ENCODE data around the gene ICAM3.
A peak's percentile ranks its signal among the peaks of the same experiment; 100 is the strongest.
"Not testable (repeated sequence)": the region's sequence is repeated elsewhere in the genome, so short reads cannot be mapped to it uniquely, and the experiment has no call there.

ICAM3 gene

DNA sequence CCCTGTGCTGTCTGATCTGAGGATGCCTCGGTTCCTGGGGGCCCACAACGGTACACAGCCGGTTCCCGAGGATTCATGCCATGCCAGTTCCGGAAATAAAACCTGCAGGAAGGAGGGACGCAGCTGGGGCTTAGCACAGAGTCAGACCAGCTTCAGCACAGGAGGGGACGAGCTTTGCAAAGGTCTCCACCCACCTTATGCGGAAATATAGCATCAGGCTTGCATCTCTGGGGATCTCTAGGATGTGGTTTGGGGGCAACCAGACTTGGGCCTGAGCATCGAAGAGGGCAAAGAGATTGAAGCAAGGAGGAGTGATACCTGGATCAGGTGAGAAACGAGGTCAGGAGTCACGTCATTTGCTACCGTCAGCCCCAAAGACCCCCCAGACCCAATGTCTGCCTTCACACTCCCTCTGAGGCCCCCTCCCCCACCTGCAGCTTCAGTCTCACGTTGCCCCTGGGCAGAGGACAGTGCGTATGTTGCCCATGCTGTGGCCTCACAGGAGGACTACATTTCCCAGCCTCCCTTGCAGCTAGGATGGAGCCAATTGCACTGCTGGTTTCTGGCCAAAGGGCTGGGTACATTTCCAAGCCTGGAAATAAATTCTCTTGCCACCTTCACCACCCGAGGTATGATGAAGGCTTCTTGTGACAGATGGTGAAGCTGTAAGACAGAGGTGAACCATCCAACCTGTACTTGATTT is 28.8 kb upstream of the ICAM3 start:
- no peak overlapping the region for H3K9ac ChIP-seq (ENCODE audit: low read length)
- no peaks in the 10 kb centered on the region for H3K9me3 ChIP-seq (ENCODE audit: control insufficient read depth, insufficient read depth, low read depth, low read length)
- H3K27ac ChIP-seq (ENCODE audit: low read depth, low read length) = no peak overlapping the region
- no peaks in the 10 kb centered on the region for H3K27me3 ChIP-seq (ENCODE audit: control insufficient read depth, insufficient read depth, low read length)
- H3K4me3 ChIP-seq (ENCODE audit: low read depth, low read length) = no peak overlapping the region
- no peaks in the 10 kb centered on the region for H3K4me1 ChIP-seq (ENCODE audit: control insufficient read depth, insufficient read depth, low read length)
- H3K36me3 ChIP-seq (ENCODE audit: control insufficient read depth, insufficient read depth, low read length) = peaks cover 46% of the 10 kb centered on the region

DNA sequence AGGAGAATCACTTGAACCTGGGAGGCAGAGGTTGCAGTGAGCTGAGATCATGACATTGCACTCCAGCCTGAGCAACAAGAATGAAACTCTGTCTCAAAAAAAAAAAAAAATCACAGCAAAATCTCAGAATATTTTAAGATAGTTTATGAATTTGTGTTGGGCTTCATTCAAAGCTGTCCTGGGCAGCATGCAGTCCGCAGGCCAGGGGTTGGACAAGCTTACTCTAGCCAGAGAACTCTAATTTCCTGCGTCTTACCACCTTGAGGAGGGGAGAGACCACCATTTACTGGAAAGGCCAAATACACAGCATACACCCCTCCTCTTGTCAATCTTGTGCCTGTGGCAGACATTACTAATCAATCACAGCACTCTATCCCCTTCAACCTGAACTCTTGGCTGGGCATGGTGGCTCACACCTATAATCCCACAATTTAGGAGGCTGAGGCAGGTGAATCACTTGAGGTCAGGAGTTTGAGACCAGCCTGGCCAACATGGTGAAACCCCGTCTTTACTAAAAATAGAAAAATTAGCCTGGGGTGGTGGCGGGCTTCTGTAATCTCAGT is 27.6 kb upstream of the ICAM3 start:
- H3K27me3 ChIP-seq (ENCODE audit: control insufficient read depth, insufficient read depth, low read length); H3K27ac ChIP-seq (ENCODE audit: low read depth, low read length); H3K9me3 ChIP-seq (ENCODE audit: control insufficient read depth, insufficient read depth, low read depth, low read length); H3K9ac ChIP-seq (ENCODE audit: low read length); H3K4me3 ChIP-seq (ENCODE audit: low read depth, low read length); H3K4me1 ChIP-seq (ENCODE audit: control insufficient read depth, insufficient read depth, low read length): not testable (repeated sequence)
- H3K36me3 ChIP-seq (ENCODE audit: control insufficient read depth, insufficient read depth, low read length) = peaks cover 53% of the 10 kb centered on the region

DNA sequence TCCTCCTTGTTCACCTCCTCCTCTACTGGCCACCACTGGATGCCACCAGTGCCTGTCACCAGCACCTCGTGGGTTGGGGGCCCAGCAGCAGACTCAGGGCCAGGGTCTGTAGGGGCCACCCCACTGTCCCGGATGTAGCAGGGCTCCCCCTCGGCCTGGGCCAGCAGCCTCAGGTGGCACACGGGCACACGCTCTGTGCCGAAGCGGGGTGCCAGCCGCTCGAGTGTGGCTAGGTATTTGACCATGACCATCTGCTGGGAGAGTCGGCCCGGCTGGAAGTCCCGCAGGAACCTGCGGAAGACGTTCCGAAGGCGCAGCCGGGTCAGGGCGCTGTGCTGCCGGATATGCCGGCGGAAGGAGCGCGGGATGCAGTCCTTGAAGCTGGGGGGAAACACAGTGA is 26.1 kb upstream of the ICAM3 start:
- Histone ChIP-seq H3K27ac (ENCODE audit: low read depth, low read length) (no peak overlapping the region), H3K36me3 (ENCODE audit: control insufficient read depth, insufficient read depth, low read length) (peaks cover 61% of the 10 kb centered on the region), H3K27me3 (ENCODE audit: control insufficient read depth, insufficient read depth, low read length) (no peaks in the 10 kb centered on the region), H3K9ac (ENCODE audit: low read length) (no peak overlapping the region), H3K4me1 (ENCODE audit: control insufficient read depth, insufficient read depth, low read length) (no peaks in the 10 kb centered on the region), H3K9me3 (ENCODE audit: control insufficient read depth, insufficient read depth, low read depth, low read length) (no peaks in the 10 kb centered on the region), H3K4me3 (ENCODE audit: low read depth, low read length) (no peak overlapping the region)

DNA sequence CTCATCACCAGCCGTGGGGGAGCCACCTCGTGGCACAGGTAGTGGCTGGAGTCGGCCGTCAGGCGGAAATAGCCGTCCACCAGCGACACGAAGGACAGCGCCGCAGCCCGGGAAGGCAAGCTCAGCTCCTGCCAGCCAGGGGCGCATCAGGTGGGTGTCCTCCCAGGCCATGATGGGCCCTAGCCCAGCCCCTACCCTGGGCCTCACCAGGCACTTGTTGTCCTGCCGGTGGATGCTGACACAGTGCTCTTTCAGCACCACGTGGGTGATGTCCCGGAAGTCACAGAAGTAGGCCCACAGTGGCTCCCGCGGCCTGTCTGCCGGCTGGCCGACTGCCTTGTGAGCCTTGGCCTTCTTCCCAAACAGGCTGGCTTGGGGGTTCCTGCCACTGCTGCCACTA is 25.2 kb upstream of the ICAM3 start:
- Histone ChIP-seq H3K4me1 (ENCODE audit: control insufficient read depth, insufficient read depth, low read length) (no peaks in the 10 kb centered on the region), H3K27me3 (ENCODE audit: control insufficient read depth, insufficient read depth, low read length) (no peaks in the 10 kb centered on the region), H3K27ac (ENCODE audit: low read depth, low read length) (no peak overlapping the region), H3K4me3 (ENCODE audit: low read depth, low read length) (no peak overlapping the region), H3K9me3 (ENCODE audit: control insufficient read depth, insufficient read depth, low read depth, low read length) (no peaks in the 10 kb centered on the region), H3K36me3 (ENCODE audit: control insufficient read depth, insufficient read depth, low read length) (peaks cover 61% of the 10 kb centered on the region), H3K9ac (ENCODE audit: low read length) (no peak overlapping the region)

DNA sequence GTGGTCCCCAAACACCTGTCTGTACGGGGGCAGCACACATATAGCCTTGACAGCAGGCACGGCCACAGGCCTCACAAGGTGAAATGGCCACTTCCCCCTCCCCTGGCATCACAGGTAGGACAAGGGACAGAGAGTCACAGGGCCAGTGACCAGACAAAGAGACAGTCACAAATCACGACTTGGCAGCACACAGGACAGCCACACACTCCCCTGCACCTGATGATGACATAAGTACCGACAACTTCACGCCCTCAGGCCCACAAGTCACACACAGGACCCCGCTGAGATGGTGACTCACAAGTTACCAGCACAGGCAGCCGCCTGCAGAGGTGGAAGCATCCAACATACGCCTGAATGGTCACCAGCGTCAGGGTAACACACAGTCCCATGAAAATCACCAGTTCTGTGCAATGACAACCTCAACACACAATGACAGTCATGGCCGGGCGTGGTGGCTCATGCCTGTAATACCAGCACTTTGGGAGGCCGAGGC is 24.4 kb upstream of the ICAM3 start:
- H3K9ac ChIP-seq (ENCODE audit: low read length) = peak overlapping the region; percentile 6
- no peak overlapping the region for H3K27ac ChIP-seq (ENCODE audit: low read depth, low read length)
- no peak overlapping the region for H3K4me3 ChIP-seq (ENCODE audit: low read depth, low read length)
- H3K9me3 ChIP-seq (ENCODE audit: control insufficient read depth, insufficient read depth, low read depth, low read length) = no peaks in the 10 kb centered on the region
- peaks cover 65% of the 10 kb centered on the region for H3K36me3 ChIP-seq (ENCODE audit: control insufficient read depth, insufficient read depth, low read length)
- no peaks in the 10 kb centered on the region for H3K27me3 ChIP-seq (ENCODE audit: control insufficient read depth, insufficient read depth, low read length)
- no peaks in the 10 kb centered on the region for H3K4me1 ChIP-seq (ENCODE audit: control insufficient read depth, insufficient read depth, low read length)

DNA sequence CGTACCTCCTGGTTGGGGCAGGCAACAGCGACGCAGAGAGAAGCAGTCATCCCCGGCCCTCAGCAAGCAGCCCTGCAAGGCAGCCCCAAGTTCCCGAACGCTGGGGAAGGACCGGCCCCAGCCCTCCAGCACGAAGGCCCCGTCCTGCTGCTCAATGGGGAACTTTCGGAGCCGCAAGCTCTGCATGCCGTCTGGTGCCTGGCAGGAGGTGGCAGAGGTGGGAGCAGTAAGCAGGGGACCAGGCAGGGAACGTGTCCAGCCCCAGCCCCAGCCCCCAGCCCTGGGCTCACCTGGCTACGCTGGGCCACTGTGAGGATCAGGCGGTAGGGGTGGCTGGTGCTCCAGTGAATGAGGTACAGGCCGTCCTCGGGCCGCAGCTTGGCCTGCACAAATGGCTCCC is 22.8 kb upstream of the ICAM3 start:
- H3K36me3 ChIP-seq (ENCODE audit: control insufficient read depth, insufficient read depth, low read length) = peaks cover 61% of the 10 kb centered on the region
- no peak overlapping the region for H3K9ac ChIP-seq (ENCODE audit: low read length)
- no peak overlapping the region for H3K4me3 ChIP-seq (ENCODE audit: low read depth, low read length)
- no peak overlapping the region for H3K27ac ChIP-seq (ENCODE audit: low read depth, low read length)
- H3K27me3 ChIP-seq (ENCODE audit: control insufficient read depth, insufficient read depth, low read length) = no peaks in the 10 kb centered on the region
- H3K9me3 ChIP-seq (ENCODE audit: control insufficient read depth, insufficient read depth, low read depth, low read length) = no peaks in the 10 kb centered on the region
- no peaks in the 10 kb centered on the region for H3K4me1 ChIP-seq (ENCODE audit: control insufficient read depth, insufficient read depth, low read length)

DNA sequence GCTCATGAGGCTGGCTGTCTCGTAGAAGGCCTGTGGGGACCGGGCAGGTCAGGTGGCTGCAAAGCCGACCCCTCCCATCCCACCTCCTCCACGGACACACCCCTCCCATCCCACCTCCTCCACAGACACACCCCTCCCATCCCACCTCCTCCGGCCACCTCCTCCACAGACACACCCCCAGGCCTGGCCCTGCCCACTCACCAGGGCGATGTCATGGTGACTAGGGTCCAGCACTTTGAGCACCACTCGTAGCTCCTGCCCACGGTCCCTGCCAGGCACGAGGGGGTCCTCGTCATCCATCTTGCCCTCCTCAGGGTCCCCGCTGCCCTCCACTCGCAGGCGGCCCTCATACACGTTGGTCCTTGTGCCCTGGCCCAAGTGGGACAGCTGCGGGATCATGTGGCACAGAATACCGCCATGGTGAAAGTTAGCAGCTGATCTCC is 22.2 kb upstream of the ICAM3 start:
- no peak overlapping the region for H3K9ac ChIP-seq (ENCODE audit: low read length)
- peaks cover 60% of the 10 kb centered on the region for H3K36me3 ChIP-seq (ENCODE audit: control insufficient read depth, insufficient read depth, low read length)
- H3K9me3 ChIP-seq (ENCODE audit: control insufficient read depth, insufficient read depth, low read depth, low read length) = no peaks in the 10 kb centered on the region

DNA sequence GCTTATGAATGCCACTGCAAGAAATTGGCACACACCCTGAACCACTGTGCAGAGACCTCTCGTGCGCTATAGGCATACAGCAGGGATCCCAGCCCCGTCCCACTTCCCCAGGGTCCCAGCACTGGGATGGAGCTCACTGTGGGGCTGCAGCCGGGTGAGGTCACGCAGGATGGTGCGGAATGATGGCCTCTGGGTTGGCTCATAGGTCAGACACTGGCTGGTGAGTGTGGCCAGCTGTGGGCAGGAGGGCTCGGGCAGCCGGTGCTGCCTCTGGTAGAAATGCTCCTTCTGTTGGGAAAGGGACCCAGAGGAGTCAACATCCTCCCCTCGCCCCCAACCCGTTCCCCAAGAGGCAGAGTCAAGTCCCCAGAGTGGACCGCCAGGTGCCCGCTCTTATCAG is 17.0 kb upstream of the ICAM3 start:
- Histone ChIP-seq H3K27ac (ENCODE audit: low read depth, low read length) (no peak overlapping the region), H3K9ac (ENCODE audit: low read length) (no peak overlapping the region), H3K4me1 (ENCODE audit: control insufficient read depth, insufficient read depth, low read length) (peaks cover 3% of the 10 kb centered on the region), H3K27me3 (ENCODE audit: control insufficient read depth, insufficient read depth, low read length) (no peaks in the 10 kb centered on the region), H3K9me3 (ENCODE audit: control insufficient read depth, insufficient read depth, low read depth, low read length) (no peaks in the 10 kb centered on the region), H3K36me3 (ENCODE audit: control insufficient read depth, insufficient read depth, low read length) (peaks cover 21% of the 10 kb centered on the region), H3K4me3 (ENCODE audit: low read depth, low read length) (no peak overlapping the region)

More for the DNA sequence above, 22.2 kb upstream of the ICAM3 start:
- H3K4me1 ChIP-seq (ENCODE audit: control insufficient read depth, insufficient read depth, low read length) = no peaks in the 10 kb centered on the region
- no peak overlapping the region for H3K4me3 ChIP-seq (ENCODE audit: low read depth, low read length)
- H3K27ac ChIP-seq (ENCODE audit: low read depth, low read length) = no peak overlapping the region
- no peaks in the 10 kb centered on the region for H3K27me3 ChIP-seq (ENCODE audit: control insufficient read depth, insufficient read depth, low read length)

DNA sequence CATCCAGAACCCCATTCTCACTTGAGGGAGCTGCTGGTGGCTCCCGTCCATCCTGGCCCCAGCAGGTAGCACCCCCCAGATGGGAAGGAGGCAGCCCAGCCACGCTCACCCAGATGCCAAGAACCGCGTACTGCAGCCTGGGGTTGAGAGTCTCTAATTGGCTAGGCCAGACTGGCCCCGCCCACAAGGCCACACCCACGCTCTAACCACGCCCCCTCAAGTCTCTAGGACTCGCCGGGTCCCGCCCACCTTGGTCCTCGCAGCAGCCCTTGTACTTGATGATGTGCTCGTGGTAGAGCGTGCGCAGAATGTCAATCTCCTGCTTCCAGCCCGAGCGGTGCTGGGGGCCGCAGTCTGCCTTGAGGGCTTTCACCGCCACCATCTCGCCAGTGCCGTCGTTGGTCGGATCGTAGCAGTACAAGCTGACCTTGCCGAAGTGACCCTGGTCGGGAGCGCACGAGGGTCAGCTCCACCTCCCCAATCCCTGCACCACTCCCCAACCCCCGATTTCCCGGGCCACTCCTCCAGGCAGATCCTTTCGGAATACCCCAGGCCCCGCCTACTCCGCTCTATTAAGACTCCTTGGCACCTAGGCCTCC is 14.5 kb upstream of the ICAM3 start:
- Histone ChIP-seq H3K9me3 (ENCODE audit: control insufficient read depth, insufficient read depth, low read depth, low read length) (no peaks in the 10 kb centered on the region), H3K27ac (ENCODE audit: low read depth, low read length) (no peak overlapping the region), H3K4me3 (ENCODE audit: low read depth, low read length) (peak overlapping the region; percentile 65), H3K27me3 (ENCODE audit: control insufficient read depth, insufficient read depth, low read length) (no peaks in the 10 kb centered on the region), H3K4me1 (ENCODE audit: control insufficient read depth, insufficient read depth, low read length) (peaks cover 3% of the 10 kb centered on the region), H3K9ac (ENCODE audit: low read length) (no peak overlapping the region), H3K36me3 (ENCODE audit: control insufficient read depth, insufficient read depth, low read length) (peaks cover 21% of the 10 kb centered on the region)

DNA sequence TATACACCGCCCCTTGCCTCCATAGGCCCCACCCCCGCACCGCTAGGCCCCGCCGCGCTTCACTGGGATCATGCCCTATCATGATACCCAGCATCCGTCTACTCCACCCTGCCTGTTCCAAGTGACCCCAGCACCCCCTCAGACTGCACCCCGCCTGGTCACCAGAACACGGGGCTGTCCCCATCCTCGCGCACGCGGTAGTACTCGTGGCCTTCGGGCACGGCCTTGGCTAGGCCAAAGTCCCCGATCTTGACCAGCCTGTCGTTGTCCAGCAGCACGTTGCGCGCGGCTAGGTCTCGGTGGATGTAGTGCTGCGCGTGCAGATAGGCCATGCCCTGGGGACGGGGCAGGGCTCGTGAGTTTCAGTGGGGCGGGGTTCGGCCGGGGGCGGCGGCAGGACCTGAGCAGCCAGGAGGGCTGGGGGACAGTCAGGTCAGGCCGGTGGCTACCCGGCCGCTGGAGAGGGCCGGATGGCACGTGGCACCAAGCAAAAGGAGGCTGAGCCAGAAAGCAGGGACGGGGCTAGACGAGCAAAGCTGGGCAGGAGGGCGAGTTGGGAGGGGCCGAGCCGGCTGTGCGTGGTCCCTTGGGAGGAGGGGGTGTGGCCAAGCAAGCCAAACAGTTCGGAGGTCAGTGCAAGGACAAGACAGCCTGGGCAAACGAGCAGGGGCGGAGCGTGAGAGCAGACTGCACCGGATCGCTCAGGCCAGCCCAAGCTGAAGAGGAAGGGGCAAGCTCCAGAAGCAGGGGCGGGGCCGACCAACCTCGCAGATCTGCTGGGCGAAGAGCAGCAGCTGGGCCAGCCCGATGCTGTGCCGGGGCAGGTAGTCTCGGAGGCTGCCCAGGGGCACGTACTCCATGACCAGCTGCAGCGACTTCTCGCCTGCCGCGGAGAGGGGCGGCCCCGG is 13.6 kb upstream of the ICAM3 start:
- Histone ChIP-seq H3K27ac (ENCODE audit: low read depth, low read length) (peak overlapping the region; percentile 58), H3K9me3 (ENCODE audit: control insufficient read depth, insufficient read depth, low read depth, low read length) (no peaks in the 10 kb centered on the region), H3K9ac (ENCODE audit: low read length) (peak overlapping the region; percentile 68), H3K36me3 (ENCODE audit: control insufficient read depth, insufficient read depth, low read length) (peaks cover 17% of the 10 kb centered on the region), H3K27me3 (ENCODE audit: control insufficient read depth, insufficient read depth, low read length) (no peaks in the 10 kb centered on the region), H3K4me3 (ENCODE audit: low read depth, low read length) (peak overlapping the region; percentile 65), H3K4me1 (ENCODE audit: control insufficient read depth, insufficient read depth, low read length) (peaks cover 3% of the 10 kb centered on the region)

Data from HUES6 (cell line).